Astrocyte of the spinal cord (primary cell): ENCODE data around the gene RETREG1.

Experiments
- DNase-seq: peaks from one replicate; pipeline ENCODE4 v3.0.0; 2011; ENCODE audit warnings: low read depth, low spot score
- H3K4me3 ChIP-seq: 2 replicates; pipeline ENCODE4 v1.5.1; 2011; ENCODE audit warnings: low read depth, mild to moderate bottlenecking, low read length, moderate library complexity
- CTCF ChIP-seq: IDR thresholded peaks from 2 replicates; pipeline ENCODE4 v1.5.1; 2012; ENCODE audit warnings: low read depth, mild to moderate bottlenecking, low read length, inconsistent platforms
- in situ Hi-C: cut with HindIII; loops from 2 replicates; pipeline ENCODE4 v1.10.0; 2017; ENCODE audit warnings: low sequenced_read_pairs

The RETREG1 gene

DNA sequence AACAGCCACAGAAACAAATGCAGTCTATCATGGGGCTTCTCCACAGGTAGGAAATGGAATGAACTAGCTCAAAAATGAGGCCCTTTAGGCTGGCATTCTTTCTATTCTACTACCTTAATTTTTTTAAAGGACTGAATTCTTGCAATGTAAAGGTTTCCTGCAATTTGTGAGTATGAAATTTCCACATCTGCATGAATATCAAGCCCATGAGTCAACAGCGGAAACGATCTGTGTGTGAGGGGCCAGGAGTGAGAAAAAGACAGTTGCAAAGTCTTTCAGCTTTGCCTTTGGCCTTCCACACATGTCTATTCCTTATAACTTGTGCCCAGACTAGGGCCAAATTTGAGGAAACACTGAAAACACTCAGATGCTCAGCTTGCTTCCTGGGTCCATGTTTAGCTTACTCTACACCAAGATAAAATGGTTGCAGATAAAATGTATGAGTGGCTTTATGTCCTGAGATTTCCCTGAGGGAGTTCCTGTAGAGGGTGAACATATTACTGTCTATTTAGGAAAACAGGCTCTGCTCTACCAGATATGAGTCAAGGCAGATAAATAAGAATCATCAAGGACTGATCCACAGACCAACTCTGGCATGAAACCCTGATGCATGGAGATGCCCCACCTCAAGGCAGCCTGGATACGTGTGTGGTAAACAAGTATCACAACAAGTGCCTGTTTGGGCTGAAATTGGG lies 46.5 kb downstream of the RETREG1 start:
- peak; percentile 51 for DNase-seq
- no peak for TF ChIP-seq CTCF
- in situ Hi-C loops, result no loop called here
- H3K4me3 ChIP-seq, result no peak overlapping the region

DNA sequence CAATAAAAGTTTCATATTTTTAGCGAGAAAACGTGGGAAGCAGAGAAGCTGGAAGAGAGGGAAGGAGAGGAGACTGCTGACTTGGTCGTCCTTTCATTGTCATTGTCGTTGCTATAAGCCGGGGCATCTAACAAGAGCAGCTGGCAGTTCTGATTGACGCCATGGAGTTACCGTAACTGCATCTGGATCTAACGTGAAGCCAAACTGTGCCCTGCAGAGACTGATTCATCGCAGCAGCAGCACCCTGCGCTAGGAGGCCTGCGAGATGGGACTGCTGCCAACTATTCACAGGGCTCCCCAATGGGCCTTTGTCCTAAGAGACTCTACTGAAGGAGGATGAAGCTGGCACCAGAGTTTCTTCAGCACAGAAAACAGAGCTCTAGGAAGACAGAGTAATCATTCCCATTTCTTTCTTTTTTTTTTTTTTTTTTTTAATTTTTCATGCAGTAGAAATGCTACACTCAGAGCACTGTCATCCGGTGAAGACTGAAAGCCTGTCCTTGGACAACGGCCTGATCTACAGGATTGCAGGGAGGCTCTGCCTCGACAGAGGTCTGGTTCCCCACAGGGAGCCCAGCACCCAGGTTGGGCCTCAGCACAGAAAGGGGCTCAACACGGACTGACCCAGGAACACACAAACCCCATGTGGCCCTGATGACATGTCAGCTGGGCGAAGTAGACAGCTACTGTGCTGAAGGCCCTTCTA lies 47.8 kb downstream of the RETREG1 start:
- H3K4me3 ChIP-seq, result no peak overlapping the region
- peak; percentile 76 for DNase-seq
- TF ChIP-seq CTCF, result no peak
- in situ Hi-C loops, result no loop called here

DNA sequence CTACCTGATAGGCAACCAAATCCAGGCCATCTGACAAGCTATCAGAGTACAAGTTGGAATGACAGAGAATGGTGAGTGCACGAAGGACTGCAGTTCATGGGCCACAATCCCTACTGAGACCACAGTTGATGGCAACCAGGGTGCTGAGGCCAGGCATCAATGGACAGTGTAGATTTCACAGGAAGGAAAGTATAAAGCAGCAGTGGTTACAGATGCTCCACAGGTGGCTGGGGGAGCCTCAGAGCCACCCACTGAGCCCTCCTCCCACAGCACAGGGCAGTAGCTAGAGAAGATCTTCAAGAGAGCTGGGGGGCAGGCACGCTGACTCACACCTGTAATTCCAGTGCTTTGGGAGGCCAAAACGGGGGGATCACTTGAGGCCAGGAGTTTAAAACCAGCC lies 49.4 kb downstream of the RETREG1 start:
- DNase-seq, result no peak
- H3K4me3 ChIP-seq, result no peak overlapping the region
- TF ChIP-seq CTCF, result no peak
- in situ Hi-C loops, result no loop called here

GRCh38 chr5:16565118-16565517 lies 51.7 kb downstream of the RETREG1 start:
- no peak for TF ChIP-seq CTCF
- in situ Hi-C loops, result no loop called here
- DNase-seq, result no peak
- no peak overlapping the region for H3K4me3 ChIP-seq

GRCh38 chr5:16564248-16564867 lies 52.4 kb downstream of the RETREG1 start:
- in situ Hi-C loops, result no loop called here
- no peak for TF ChIP-seq CTCF
- H3K4me3 ChIP-seq, result no peak overlapping the region
- no peak for DNase-seq

- no peak overlapping the region for H3K4me3 ChIP-seq
- TF ChIP-seq CTCF, result no peak
- in situ Hi-C loops, result no loop called here
- DNase-seq, result no peak
Observed at GRCh38 chr5:16563686-16564085, 53.1 kb downstream of the RETREG1 start.
